ENCODE data around the gene TBXAS1. TPM values are rescaled to one million over a fixed set of nuclear protein-coding genes. Genes with fewer than 3 reads are reported as not detected.
"Not testable (repeated sequence)": the region's sequence is repeated elsewhere in the genome, so short reads cannot be mapped to it uniquely, and the experiment has no call there.

TBXAS1 gene
- total and polyA plus RNA-seq, 4 donors, result 5.5 to 24.5 (median 16.9) TPM

DNA sequence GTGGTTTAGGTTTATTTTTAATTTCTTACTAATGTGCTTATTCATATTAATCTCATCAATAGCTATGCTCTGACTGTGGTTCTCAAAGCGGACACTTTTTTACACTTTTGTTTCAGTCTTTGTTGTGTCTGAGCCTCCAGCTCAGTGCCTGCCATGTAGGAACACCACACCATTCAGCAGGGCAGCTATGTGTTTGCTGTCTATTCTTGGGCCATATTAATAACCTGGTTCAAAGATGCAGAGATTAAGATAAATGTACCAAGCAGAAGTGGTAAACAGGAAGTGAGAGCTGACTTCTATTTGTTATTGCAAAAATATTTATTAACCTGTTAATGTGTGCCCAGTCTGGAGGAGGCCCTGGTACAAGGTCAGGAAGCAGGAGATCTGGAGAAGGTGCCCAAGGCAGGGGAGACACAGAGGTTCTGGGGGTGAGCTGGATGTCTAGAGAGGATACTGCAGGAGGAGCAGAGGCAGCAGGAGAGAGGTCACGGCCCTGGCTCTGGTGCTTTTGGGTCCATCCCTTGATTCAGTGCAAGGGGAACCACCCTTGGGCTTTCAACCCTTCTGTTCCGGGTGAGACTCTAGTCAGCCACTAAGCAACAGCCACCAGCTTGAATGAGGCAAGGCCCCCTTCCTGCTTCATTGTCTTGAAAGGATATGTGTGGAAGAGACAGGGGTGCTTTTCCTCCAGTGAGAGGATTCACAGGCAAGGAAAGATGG lies 1.9 kb downstream of the TBXAS1 start:
- WGBS, 2 donors, result 91 to 97% methylated on average over 3 of the region's 3 CpGs
- H3K36me3 ChIP-seq (ENCODE audit: control insufficient read depth in 1 of 2, insufficient read depth in 2 of 2, low read length in 1 of 2), result no peaks in the 10 kb centered on the region
- H3K4me1 ChIP-seq (ENCODE audit: control insufficient read depth in 1 of 2, insufficient read depth in 2 of 2, low read length in 2 of 2), result no peaks in the 10 kb centered on the region
- DNase-seq (no peak), ATAC-seq (ENCODE audit: low FRiP score) (no peak)
- no peaks in the 10 kb centered on the region for H3K9me3 ChIP-seq (ENCODE audit: control insufficient read depth, low read length)
- H3K27ac ChIP-seq (ENCODE audit: low read depth in 1 of 2, low read length in 2 of 2), result peak overlapping the region in 1 of 2 donors; percentile 3
- intact Hi-C loops (cut with DNase I), result no loop called here
- H3K4me3 ChIP-seq (ENCODE audit: low read length in 2 of 2), result no peak overlapping the region
- H3K27me3 ChIP-seq (ENCODE audit: control insufficient read depth in 1 of 2, insufficient read depth in 2 of 2, low read length in 1 of 2), result no peaks in the 10 kb centered on the region

- H3K4me3 ChIP-seq (ENCODE audit: low read length in 2 of 2); intact Hi-C loops (cut with DNase I); H3K4me1 ChIP-seq (ENCODE audit: control insufficient read depth in 1 of 2, insufficient read depth in 2 of 2, low read length in 2 of 2); DNase-seq; H3K36me3 ChIP-seq (ENCODE audit: control insufficient read depth in 1 of 2, insufficient read depth in 2 of 2, low read length in 1 of 2); H3K9me3 ChIP-seq (ENCODE audit: control insufficient read depth, low read length); H3K27me3 ChIP-seq (ENCODE audit: control insufficient read depth in 1 of 2, insufficient read depth in 2 of 2, low read length in 1 of 2); H3K27ac ChIP-seq (ENCODE audit: low read depth in 1 of 2, low read length in 2 of 2); ATAC-seq (ENCODE audit: low FRiP score): not testable (repeated sequence)
- 84 to 92% methylated on average over 1 of the region's 1 CpG for WGBS, 2 donors
These were observed 6.8 kb downstream of the TBXAS1 start for GRCh38 chr7:139835848-139836247.

- intact Hi-C loops (cut with DNase I); H3K27ac ChIP-seq (ENCODE audit: low read depth in 1 of 2, low read length in 2 of 2); DNase-seq; H3K9me3 ChIP-seq (ENCODE audit: control insufficient read depth, low read length); H3K4me3 ChIP-seq (ENCODE audit: low read length in 2 of 2); ATAC-seq (ENCODE audit: low FRiP score); H3K27me3 ChIP-seq (ENCODE audit: control insufficient read depth in 1 of 2, insufficient read depth in 2 of 2, low read length in 1 of 2); H3K4me1 ChIP-seq (ENCODE audit: control insufficient read depth in 1 of 2, insufficient read depth in 2 of 2, low read length in 2 of 2); H3K36me3 ChIP-seq (ENCODE audit: control insufficient read depth in 1 of 2, insufficient read depth in 2 of 2, low read length in 1 of 2): not testable (repeated sequence)
- WGBS, 2 donors, result 88 to 89% methylated on average over 4 of the region's 4 CpGs
These were observed 8.2 kb downstream of the TBXAS1 start for GRCh38 chr7:139837291-139837690.

DNA sequence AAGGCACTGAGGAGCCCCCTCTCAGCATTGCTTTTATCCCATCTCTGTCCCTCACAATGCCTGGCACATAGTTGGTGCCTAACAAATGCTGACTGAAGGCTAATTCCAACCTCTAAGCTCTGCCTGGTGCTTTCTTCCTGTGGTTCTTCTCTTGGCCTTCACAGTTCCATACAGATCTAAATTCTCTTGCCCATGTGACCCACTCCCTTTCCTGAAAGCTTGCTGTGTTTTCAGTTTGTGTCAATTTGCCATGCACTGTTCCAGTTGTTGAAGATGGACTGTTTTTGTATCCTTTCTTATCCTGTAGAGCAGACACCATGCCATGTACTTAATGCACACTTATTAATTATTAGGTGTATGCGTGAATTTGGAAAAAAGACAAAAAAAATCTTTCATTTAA lies 9.2 kb downstream of the TBXAS1 start:
- no peak for DNase-seq
- Histone ChIP-seq H3K4me1 (ENCODE audit: control insufficient read depth in 1 of 2, insufficient read depth in 2 of 2, low read length in 2 of 2) (no peaks in the 10 kb centered on the region), H3K9me3 (ENCODE audit: control insufficient read depth, low read length) (no peaks in the 10 kb centered on the region), H3K27ac (ENCODE audit: low read depth in 1 of 2, low read length in 2 of 2) (no peak overlapping the region), H3K27me3 (ENCODE audit: control insufficient read depth in 1 of 2, insufficient read depth in 2 of 2, low read length in 1 of 2) (no peaks in the 10 kb centered on the region), H3K4me3 (ENCODE audit: low read length in 2 of 2) (no peak overlapping the region), H3K36me3 (ENCODE audit: control insufficient read depth in 1 of 2, insufficient read depth in 2 of 2, low read length in 1 of 2) (no peaks in the 10 kb centered on the region)
- no peak for ATAC-seq (ENCODE audit: low FRiP score)
- WGBS, 2 donors, result 83 to 86% methylated on average over 1 of the region's 1 CpG
- intact Hi-C loops (cut with DNase I), result no loop called here

GRCh38 chr7:139838876-139839275 lies 9.8 kb downstream of the TBXAS1 start:
- intact Hi-C loops (cut with DNase I), result no loop called here
- WGBS, 2 donors, result 72 to 73% methylated on average over 6 of the region's 6 CpGs
- no peak for ATAC-seq (ENCODE audit: low FRiP score)
- Histone ChIP-seq H3K9me3 (ENCODE audit: control insufficient read depth, low read length) (no peaks in the 10 kb centered on the region), H3K4me1 (ENCODE audit: control insufficient read depth in 1 of 2, insufficient read depth in 2 of 2, low read length in 2 of 2) (no peaks in the 10 kb centered on the region), H3K4me3 (ENCODE audit: low read length in 2 of 2) (no peak overlapping the region), H3K27me3 (ENCODE audit: control insufficient read depth in 1 of 2, insufficient read depth in 2 of 2, low read length in 1 of 2) (no peaks in the 10 kb centered on the region), H3K27ac (ENCODE audit: low read depth in 1 of 2, low read length in 2 of 2) (no peak overlapping the region), H3K36me3 (ENCODE audit: control insufficient read depth in 1 of 2, insufficient read depth in 2 of 2, low read length in 1 of 2) (no peaks in the 10 kb centered on the region)
- DNase-seq, result no peak

GRCh38 chr7:139840776-139841175 lies 11.7 kb downstream of the TBXAS1 start:
- Histone ChIP-seq H3K9me3 (ENCODE audit: control insufficient read depth, low read length) (no peaks in the 10 kb centered on the region), H3K4me1 (ENCODE audit: control insufficient read depth in 1 of 2, insufficient read depth in 2 of 2, low read length in 2 of 2) (no peaks in the 10 kb centered on the region), H3K4me3 (ENCODE audit: low read length in 2 of 2) (no peak overlapping the region), H3K27me3 (ENCODE audit: control insufficient read depth in 1 of 2, insufficient read depth in 2 of 2, low read length in 1 of 2) (no peaks in the 10 kb centered on the region), H3K27ac (ENCODE audit: low read depth in 1 of 2, low read length in 2 of 2) (no peak overlapping the region), H3K36me3 (ENCODE audit: control insufficient read depth in 1 of 2, insufficient read depth in 2 of 2, low read length in 1 of 2) (no peaks in the 10 kb centered on the region)
- DNase-seq (no peak), ATAC-seq (ENCODE audit: low FRiP score) (no peak)
- intact Hi-C loops (cut with DNase I), result no loop called here
- WGBS, 2 donors, result 92 to 96% methylated on average over 13 of the region's 13 CpGs

- Histone ChIP-seq H3K4me3 (ENCODE audit: low read length in 2 of 2) (no peak overlapping the region), H3K27me3 (ENCODE audit: control insufficient read depth in 1 of 2, insufficient read depth in 2 of 2, low read length in 1 of 2) (no peaks in the 10 kb centered on the region), H3K9me3 (ENCODE audit: control insufficient read depth, low read length) (no peaks in the 10 kb centered on the region), H3K27ac (ENCODE audit: low read depth in 1 of 2, low read length in 2 of 2) (no peak overlapping the region), H3K36me3 (ENCODE audit: control insufficient read depth in 1 of 2, insufficient read depth in 2 of 2, low read length in 1 of 2) (no peaks in the 10 kb centered on the region), H3K4me1 (ENCODE audit: control insufficient read depth in 1 of 2, insufficient read depth in 2 of 2, low read length in 2 of 2) (no peaks in the 10 kb centered on the region)
- ATAC-seq (ENCODE audit: low FRiP score) (no peak), DNase-seq (no peak)
- 73 to 81% methylated on average over 15 of the region's 15 CpGs for WGBS, 2 donors
- intact Hi-C loops (cut with DNase I), result no loop called here
These were observed 13.5 kb downstream of the TBXAS1 start for GRCh38 chr7:139842401-139843210.

- H3K4me1 ChIP-seq (ENCODE audit: control insufficient read depth in 1 of 2, insufficient read depth in 2 of 2, low read length in 2 of 2); DNase-seq; intact Hi-C loops (cut with DNase I); H3K27ac ChIP-seq (ENCODE audit: low read depth in 1 of 2, low read length in 2 of 2); H3K36me3 ChIP-seq (ENCODE audit: control insufficient read depth in 1 of 2, insufficient read depth in 2 of 2, low read length in 1 of 2); H3K27me3 ChIP-seq (ENCODE audit: control insufficient read depth in 1 of 2, insufficient read depth in 2 of 2, low read length in 1 of 2); H3K9me3 ChIP-seq (ENCODE audit: control insufficient read depth, low read length); H3K4me3 ChIP-seq (ENCODE audit: low read length in 2 of 2); ATAC-seq (ENCODE audit: low FRiP score): not testable (repeated sequence)
- 94% methylated on average over 4 of the region's 4 CpGs for whole genome bisulfite sequencing, 2 donors
These were observed 14.1 kb downstream of the TBXAS1 start for GRCh38 chr7:139843211-139843537.
